Gastroesophageal sphincter (tissue), 4 donors: ENCODE measurements around the gene CAND1. TPM values are rescaled to one million over a fixed set of nuclear protein-coding genes. Genes with fewer than 3 reads are reported as not detected.

ENCODE experiments used
- ATAC-seq: fragments of 150-250 bp; one replicate; pipeline ENCODE4 v1.9.1; 2016; ENCODE audit warnings: mild to moderate bottlenecking, moderate library complexity
- H3K27ac ChIP-seq, 4 donors: fragments of 200-600 bp; sonication (generic) in 3 of 4; 1 replicate in 3 of 4; 2 replicates in 1 of 4; pipeline ENCODE4 v1.5.1; 2016 to 2019
- H3K27me3 ChIP-seq: fragments of 200-600 bp; sonication (generic); one replicate; pipeline ENCODE4 v1.5.1; 2019
- H3K36me3 ChIP-seq, 2 donors: fragments of 200-600 bp; sonication (generic); one replicate each; pipeline ENCODE4 v1.5.1; 2019; ENCODE audit warnings: control low read depth in 1 of 2
- H3K4me1 ChIP-seq, 3 donors: fragments of 200-600 bp; sonication (generic); 1 replicate in 2 of 3; 2 replicates in 1 of 3; pipeline ENCODE4 v1.5.1; 2016 to 2019; ENCODE audit warnings: control low read depth in 2 of 3
- H3K4me3 ChIP-seq, 2 donors: fragments of 200-600 bp; sonication (generic); one replicate each; pipeline ENCODE4 v1.5.1; 2019; ENCODE audit warnings: mild to moderate bottlenecking in 1 of 2, moderate library complexity in 1 of 2
- H3K9me3 ChIP-seq, 3 donors: fragments of 200-600 bp; sonication (generic); one replicate each; pipeline ENCODE4 v1.5.1; 2017 to 2019; ENCODE audit warnings: control low read depth in 2 of 3
- EP300 ChIP-seq: sonication (generic); formaldehyde crosslinking; IDR thresholded peaks from one replicate; pipeline ENCODE4 v1.6.1; 2017; ENCODE audit warnings: antibody characterized with exemption, mild to moderate bottlenecking
- POLR2A ChIP-seq, 2 donors: fragments of 450-650 bp; IDR thresholded peaks; one replicate each; pipeline ENCODE4 v1.6.1; 2017; ENCODE audit warnings: antibody characterized with exemption in 2 of 2, mild to moderate bottlenecking in 2 of 2, moderate library complexity in 1 of 2
- POLR2AphosphoS5 ChIP-seq: sonication (generic); formaldehyde crosslinking; IDR thresholded peaks from one replicate; pipeline ENCODE4 v1.6.1; 2017; ENCODE audit warnings: antibody characterized with exemption
- WGBS, 2 donors: methylation state at CpG; one replicate each; pipeline ENCODE4 v1.1.5; 2018; ENCODE audit warnings: low coverage in 1 of 2; 5-methylcytosine and 5-hydroxymethylcytosine counted together
- total RNA-seq, 4 donors: library from RNA; depleted of rRNA; stranded (reverse); fragments of >200 nt; gene quantifications; one replicate each; pipeline ENCODE4 v1.1.0, GENCODE V29; 2016
- TF ChIP-seq, protein P1 (sequence below), 4 experiments: fragments of 200-600 bp in 2 of 4; fragments of 450-650 bp in 2 of 4; sonication (generic) in 1 of 4; IDR thresholded peaks; one replicate each; pipeline ENCODE4 v1.5.1; 2017 to 2019; ENCODE audit warnings: antibody characterized with exemption in 4 of 4, mild to moderate bottlenecking in 2 of 4, moderate library complexity in 2 of 4

The CAND1 gene
- total RNA-seq, 4 donors from 2014 or later, result 68.7 to 98.5 (median 77.8) TPM

- H3K36me3 ChIP-seq, result peaks cover 0 to 6% of the 10 kb centered on the region in 2 donors
- ATAC-seq, result no peak
- WGBS, 2 donors, result no CpG with 5 or more reads among the region's 3 CpGs
Observed at GRCh38 chr12:67323007-67323406, 53.8 kb downstream of the CAND1 start.

GRCh38 chr12:67326637-67327036, 57.5 kb downstream of the CAND1 start:
- no peak overlapping the region for H3K4me3 ChIP-seq
- no peak for ATAC-seq
- TF ChIP-seq EP300 (no peak), POLR2A (IDR thresholded peaks at IDR 0.05) (no peak), POLR2AphosphoS5 (no peak)
- TF ChIP-seq, protein P1, sequence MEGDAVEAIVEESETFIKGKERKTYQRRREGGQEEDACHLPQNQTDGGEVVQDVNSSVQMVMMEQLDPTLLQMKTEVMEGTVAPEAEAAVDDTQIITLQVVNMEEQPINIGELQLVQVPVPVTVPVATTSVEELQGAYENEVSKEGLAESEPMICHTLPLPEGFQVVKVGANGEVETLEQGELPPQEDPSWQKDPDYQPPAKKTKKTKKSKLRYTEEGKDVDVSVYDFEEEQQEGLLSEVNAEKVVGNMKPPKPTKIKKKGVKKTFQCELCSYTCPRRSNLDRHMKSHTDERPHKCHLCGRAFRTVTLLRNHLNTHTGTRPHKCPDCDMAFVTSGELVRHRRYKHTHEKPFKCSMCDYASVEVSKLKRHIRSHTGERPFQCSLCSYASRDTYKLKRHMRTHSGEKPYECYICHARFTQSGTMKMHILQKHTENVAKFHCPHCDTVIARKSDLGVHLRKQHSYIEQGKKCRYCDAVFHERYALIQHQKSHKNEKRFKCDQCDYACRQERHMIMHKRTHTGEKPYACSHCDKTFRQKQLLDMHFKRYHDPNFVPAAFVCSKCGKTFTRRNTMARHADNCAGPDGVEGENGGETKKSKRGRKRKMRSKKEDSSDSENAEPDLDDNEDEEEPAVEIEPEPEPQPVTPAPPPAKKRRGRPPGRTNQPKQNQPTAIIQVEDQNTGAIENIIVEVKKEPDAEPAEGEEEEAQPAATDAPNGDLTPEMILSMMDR (IDR thresholded peaks at IDR 0.05), result no peak
- H3K4me1 ChIP-seq, result no peaks in the 10 kb centered on the region
- H3K27ac ChIP-seq, result no peak overlapping the region
- H3K9me3 ChIP-seq, result no peaks in the 10 kb centered on the region
- no peaks in the 10 kb centered on the region for H3K27me3 ChIP-seq
- no peaks in the 10 kb centered on the region for H3K36me3 ChIP-seq

More at GRCh38 chr12:67323007-67323406, 53.8 kb downstream of the CAND1 start:
- TF ChIP-seq POLR2A (IDR thresholded peaks at IDR 0.05) (no peak), EP300 (no peak), POLR2AphosphoS5 (no peak)
- TF ChIP-seq, protein P1 (IDR thresholded peaks at IDR 0.05), result no peak
- no peaks in the 10 kb centered on the region for H3K27me3 ChIP-seq
- no peak overlapping the region for H3K4me3 ChIP-seq
- H3K9me3 ChIP-seq, result no peaks in the 10 kb centered on the region
- no peak overlapping the region for H3K27ac ChIP-seq
- no peaks in the 10 kb centered on the region for H3K4me1 ChIP-seq

GRCh38 chr12:67327466-67327865, 58.3 kb downstream of the CAND1 start:
- ATAC-seq, result no peak
- H3K4me3 ChIP-seq, result no peak overlapping the region
- no peak for TF ChIP-seq POLR2AphosphoS5
- no peaks in the 10 kb centered on the region for H3K4me1 ChIP-seq
- H3K27me3 ChIP-seq, result no peaks in the 10 kb centered on the region
- H3K36me3 ChIP-seq, result no peaks in the 10 kb centered on the region
- WGBS, 2 donors, result 80 to 86% methylated on average over 2 of the region's 2 CpGs
- H3K9me3 ChIP-seq, result no peaks in the 10 kb centered on the region
- no peak overlapping the region for H3K27ac ChIP-seq

DNA sequence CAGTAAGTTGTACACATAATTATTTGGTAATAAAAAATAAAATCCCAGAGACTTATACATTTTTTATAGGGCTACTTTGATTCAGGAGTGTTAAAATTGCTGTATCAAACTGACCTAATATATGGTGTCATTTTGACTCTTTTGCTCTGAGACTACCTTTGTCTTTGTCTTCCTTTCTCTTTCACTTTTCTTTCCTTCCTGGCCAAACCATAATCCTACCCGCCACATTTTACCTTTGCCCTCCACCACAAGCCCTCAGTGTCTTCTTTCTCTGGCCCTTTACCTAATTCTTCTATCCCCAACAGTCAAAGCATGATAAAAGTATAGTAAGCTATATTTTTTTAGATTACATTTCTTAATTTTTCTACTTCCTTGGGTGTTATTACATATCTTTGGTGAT, 62.0 kb downstream of the CAND1 start:
- Histone ChIP-seq H3K27me3 (no peaks in the 10 kb centered on the region), H3K27ac (no peak overlapping the region), H3K9me3 (no peaks in the 10 kb centered on the region), H3K36me3 (no peaks in the 10 kb centered on the region), H3K4me3 (no peak overlapping the region), H3K4me1 (no peaks in the 10 kb centered on the region)
- WGBS, 2 donors, result 81 to 100% methylated on average over 1 of the region's 1 CpG
- no peak for TF ChIP-seq POLR2A (IDR thresholded peaks at IDR 0.05)
- TF ChIP-seq, protein P1 (IDR thresholded peaks at IDR 0.05), result no peak
- TF ChIP-seq POLR2AphosphoS5, result no peak
- no peak for TF ChIP-seq EP300
- ATAC-seq, result no peak

DNA sequence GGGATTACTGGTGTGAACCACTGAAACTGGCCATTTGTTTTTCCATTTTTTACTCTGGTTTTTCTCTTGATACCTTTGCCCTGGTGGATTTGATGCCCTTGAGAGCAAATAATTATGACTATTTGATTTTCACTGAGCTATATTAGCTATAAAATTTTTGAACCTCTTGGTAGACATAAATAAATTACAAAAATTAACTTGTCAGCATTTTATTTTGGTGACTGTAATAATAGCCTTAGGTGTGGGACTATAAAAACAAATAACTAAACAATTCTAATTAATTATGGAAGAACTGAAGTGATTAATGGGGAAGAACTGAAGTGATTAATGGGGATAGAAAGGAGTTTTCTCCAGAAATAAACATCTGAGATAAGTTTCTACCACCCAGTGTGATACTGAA, 62.7 kb downstream of the CAND1 start:
- H3K36me3 ChIP-seq, result no peaks in the 10 kb centered on the region
- ATAC-seq, result no peak

More for the DNA sequence above, 62.7 kb downstream of the CAND1 start:
- no peaks in the 10 kb centered on the region for H3K9me3 ChIP-seq
- H3K4me3 ChIP-seq, result no peak overlapping the region
- TF ChIP-seq, protein P1 (IDR thresholded peaks at IDR 0.05), result no peak
- TF ChIP-seq EP300 (no peak), POLR2AphosphoS5 (no peak), POLR2A (IDR thresholded peaks at IDR 0.05) (no peak)
- no peak overlapping the region for H3K27ac ChIP-seq
- no peaks in the 10 kb centered on the region for H3K27me3 ChIP-seq
- H3K4me1 ChIP-seq, result no peaks in the 10 kb centered on the region
